GM12892 (cell line): Measurements from ENCODE around the gene RPS23.

ENCODE experiments used
- POLR2A ChIP-seq: IDR thresholded peaks from 2 replicates; pipeline ENCODE4 v1.6.1; 2011; ENCODE audit warnings: low read depth, low read length, control low read depth
- POLR2AphosphoS5 ChIP-seq: IDR thresholded peaks from 2 replicates; pipeline ENCODE4 v1.6.1; 2011; ENCODE audit warnings: low read depth, low read length, control low read depth
- TAF1 ChIP-seq: IDR thresholded peaks from 2 replicates; pipeline ENCODE4 v1.6.1; 2011; ENCODE audit warnings: low read depth, mild to moderate bottlenecking, control low read depth, low read length, borderline replicate concordance

- TF ChIP-seq POLR2A (no peak), POLR2AphosphoS5 (no peak), TAF1 (no peak)
Measured at GRCh38 chr5:82296929-82297328, 18.8 kb upstream of the RPS23 start.
